GM19372 (cell line): ENCODE measurements around the gene KCNMB2.
"Not testable (repeated sequence)": the region's sequence is repeated elsewhere in the genome, so short reads cannot be mapped to it uniquely, and the experiment has no call there.

ENCODE experiments used
- ATAC-seq: cut with Tn5 transposase; IDR thresholded peaks from one replicate; pipeline ENCODE4 v1.9.1; 2021; ENCODE audit warnings: mild to moderate bottlenecking, low read depth, moderate library complexity; ENCODE audit not compliant: unreplicated experiment

The KCNMB2 gene

DNA sequence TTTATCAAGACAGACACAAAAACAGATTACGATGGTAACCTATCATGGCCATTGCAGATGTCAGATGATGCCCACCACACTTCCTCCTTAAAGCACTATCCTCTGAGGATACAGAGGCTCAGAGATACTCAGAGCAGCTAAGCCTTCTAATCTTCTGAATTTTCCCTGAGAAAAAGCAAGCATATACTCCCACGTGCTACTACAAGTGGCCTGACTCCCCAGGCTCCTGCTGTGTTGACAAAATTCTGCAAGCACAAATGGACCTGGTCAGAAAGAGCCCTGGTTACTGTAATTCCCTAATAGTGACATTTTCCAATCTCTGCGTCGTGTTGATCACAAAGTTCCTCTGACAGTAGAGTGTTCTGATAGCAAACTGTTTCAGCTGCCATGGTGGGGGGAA is 207.1 kb downstream of the KCNMB2 start:
- ATAC-seq = no peak

DNA sequence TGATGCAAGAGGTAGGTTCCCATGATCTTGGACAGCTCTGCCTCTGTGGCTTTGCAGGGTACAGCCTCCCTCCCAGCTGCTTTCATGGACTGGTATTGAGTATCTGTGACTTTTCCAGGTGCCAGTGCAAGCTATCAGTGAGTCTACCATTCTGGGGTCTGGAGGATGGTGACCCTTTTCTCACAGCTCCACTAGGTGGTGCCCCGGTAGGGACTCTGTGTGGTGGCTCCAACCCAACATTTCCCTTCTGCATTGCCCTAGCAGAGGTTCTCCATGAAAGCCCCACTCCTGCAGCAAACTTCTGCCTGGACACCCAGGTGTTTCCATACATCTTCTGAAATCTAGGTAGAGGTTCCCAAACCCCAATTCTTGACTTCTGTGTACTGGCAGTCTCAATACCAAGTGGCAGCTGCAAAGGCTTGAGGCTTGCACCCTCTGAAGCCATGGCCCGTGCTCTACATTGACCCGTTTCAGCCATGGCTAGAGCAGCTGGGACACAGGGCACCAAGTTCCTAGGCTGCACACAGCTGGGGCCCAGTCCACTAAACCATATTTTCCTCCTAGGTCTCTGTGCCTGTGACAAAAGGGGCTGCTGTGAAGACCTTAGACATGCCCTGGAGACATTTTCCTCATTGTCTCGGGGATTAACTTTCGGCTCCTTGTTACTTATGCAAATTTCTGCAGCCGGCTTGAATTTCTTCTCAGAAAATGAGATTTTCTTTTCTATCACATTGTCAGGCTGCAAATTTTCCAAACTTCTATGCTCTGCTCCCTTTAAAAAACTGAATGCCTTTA is 209.8 kb downstream of the KCNMB2 start:
- not testable (repeated sequence) for ATAC-seq

DNA sequence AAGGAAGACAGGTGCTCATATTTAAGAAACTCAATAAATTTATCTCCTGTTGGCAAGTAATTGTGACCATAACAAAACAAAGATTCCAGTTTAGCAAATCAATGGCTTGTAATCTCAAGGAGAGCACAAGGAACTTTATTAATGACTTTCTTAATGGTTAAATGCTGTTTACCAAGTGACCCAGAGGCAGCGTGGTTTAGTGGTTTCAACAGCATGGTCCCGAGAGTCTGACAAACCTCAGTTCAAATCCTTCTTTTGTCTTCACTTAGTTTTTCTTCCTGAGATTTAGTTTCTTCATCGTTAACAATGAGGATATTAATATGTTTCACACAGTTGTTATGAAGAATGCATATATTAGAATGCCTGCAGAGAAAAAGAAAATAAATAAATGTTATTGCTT is 212.6 kb downstream of the KCNMB2 start:
- no peak for ATAC-seq

DNA sequence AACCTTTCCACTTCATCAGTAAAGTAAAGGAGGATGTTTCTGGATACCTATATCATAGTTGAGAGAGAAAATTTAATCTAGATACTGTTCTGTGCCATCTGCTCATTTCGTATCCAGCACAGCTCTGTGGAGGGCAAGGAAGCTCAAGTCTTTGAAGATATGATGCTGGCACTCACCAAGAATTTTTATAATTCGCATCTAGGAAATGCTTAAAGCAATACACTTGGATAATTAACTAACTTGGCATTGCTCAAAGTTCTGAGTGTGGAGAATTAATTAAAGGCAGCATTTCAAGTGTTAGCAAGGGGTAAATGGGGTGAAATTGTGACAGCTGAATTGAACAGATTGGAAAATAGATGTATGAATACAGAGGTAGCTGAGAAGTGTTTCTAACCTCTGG is 213.2 kb downstream of the KCNMB2 start:
- ATAC-seq = no peak

DNA sequence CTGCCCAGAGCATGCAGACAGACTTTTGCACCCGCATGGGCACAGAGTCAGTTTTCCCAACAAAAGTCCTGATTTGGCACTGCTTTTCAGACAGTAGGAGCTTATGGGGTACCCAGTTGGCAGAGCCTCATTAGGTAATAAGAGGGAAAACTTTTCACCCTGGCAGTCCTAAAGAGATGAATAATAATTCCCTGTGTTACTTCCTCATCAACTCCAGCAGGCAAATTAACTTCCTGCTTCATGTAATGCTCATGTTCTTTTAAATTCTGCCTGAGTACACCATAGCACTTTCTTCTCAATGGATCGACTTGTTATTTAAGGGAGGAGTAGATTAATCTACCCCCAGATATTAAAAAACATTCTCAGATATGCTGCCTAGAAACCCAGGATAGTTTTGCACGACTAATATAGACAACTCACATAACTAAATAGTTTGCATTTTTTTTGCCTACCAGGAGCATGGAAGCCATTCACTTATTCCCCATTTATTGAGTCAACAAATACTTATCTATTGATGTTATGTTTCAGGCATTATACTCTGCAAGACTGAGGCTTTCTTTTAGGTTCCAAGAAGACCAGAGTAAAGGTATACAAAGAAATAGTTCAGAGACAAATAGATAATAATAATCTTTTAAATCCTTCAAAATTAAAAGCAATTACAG is 214.5 kb downstream of the KCNMB2 start:
- ATAC-seq = no peak

DNA sequence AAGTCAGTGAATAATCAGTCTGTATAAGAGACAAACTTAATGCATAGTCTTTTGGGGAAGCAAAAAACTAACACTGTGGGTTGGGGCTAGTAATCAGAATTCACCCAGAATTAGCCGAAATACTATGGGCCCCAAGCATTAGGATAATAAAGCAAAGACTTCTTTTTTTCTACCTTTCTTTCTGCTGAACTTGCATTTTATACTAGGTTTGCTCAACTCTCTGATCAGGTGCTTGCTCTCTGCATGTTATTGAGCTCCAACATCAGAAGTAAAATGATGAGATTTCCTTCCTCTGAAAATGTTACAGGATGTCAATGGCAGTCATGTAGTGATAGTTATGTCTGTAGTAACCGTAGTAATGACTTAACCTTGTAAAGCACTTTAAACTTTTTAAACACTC is 216.6 kb downstream of the KCNMB2 start:
- ATAC-seq = no peak

DNA sequence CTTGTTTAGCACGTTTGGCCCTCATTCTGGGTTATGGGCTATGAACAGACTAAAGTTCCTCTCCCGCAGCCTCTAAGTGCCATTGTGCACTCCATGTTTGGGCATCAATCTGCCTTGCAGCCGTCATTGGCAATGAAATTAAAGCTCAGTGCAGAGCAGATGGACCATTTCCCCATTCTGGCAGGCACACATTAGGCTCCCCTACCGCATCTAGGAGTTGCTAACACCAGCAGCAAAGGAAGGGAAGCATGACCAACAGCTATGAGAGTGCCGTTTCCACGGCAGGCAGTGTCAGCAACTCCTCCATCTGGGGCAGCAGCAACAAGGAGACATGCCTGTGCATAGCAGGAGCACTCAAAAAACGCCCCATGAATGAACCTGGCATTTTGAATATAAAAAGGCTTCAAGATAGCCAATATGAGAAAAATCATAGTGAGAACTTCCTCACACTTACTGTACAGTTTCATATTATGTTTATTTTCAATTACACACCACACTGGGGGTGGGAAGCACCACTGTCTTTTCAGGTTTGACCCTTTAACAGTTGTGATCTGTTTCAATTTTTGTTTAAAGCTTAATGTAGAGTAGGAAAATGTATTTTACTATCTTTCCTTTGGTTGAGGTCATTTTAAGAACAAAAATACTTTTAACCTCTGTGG is 218.7 kb downstream of the KCNMB2 start:
- no peak for ATAC-seq

DNA sequence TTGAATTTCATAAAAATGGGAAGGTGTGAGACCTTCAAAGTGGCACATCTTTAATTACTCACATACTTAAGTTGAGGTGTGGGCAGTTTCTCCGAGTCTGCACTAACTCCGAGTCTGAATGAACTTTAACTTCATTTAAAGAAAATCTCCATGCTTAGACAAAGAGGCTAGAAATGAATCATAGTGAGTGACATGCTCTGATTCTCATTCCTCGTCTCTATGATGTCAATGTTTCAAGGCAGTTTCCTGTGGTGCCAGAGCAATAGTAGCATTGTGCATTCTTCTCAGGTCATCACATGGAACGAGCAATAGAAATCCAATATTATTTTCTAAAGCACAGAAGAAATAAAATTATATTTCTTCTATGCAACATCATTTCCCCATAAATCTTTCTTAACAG is 224.8 kb downstream of the KCNMB2 start:
- ATAC-seq = no peak

DNA sequence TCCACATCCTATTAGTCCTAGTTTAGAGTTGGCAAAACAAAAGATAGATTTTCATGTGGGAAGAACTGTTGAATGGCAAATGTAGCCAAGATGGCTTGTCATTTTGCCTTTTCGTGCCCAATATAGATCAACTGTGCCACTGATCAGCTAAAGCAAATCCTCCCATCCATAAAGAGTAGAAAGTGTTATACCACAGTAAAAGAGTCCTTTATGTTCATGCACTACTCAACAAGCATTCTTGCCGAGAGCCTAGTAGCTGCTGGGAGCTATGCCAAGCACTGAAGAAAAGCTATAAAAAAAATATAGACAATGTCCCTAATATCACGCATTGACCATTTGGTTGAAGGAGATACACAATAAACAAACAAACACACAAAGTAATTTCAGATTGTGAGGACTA is 225.2 kb downstream of the KCNMB2 start:
- no peak for ATAC-seq

DNA sequence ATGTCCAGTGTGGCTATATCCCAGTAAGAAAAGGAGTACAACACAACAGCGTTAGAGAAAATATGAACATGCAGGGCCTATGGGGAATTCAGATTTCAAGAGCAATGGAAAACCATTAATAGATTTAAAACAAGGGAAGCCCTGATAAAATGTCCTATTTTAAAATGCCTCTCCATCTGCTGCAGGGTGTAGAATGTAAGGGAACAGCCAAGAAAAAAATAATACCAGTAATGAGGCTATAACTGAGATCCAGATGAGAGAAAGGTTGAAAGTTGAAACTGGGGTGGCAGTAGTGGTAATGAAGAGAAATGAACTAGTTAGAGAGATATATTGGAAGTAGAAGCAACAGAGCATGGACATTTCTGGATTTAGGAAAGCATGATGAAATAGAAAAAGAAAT is 226.1 kb downstream of the KCNMB2 start:
- no peak for ATAC-seq

DNA sequence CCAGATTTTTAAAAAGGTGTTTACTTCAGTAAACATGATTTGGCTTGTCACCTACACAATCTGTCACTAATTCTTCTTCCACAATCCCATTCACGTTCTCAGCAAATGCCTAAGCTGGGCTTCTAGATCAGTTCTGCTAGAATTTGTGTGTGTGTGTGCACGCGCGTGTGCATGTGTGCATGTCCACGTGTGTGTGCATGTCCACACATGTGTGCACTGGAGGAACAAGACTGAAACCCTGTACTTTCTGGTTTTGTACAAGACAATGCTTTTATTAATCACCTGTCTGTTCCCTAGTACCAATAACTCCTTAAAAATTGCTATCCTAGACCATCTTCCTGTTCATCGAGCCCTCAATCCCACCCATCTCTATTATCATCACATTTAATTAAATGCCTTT is 229.2 kb downstream of the KCNMB2 start:
- ATAC-seq = no peak

DNA sequence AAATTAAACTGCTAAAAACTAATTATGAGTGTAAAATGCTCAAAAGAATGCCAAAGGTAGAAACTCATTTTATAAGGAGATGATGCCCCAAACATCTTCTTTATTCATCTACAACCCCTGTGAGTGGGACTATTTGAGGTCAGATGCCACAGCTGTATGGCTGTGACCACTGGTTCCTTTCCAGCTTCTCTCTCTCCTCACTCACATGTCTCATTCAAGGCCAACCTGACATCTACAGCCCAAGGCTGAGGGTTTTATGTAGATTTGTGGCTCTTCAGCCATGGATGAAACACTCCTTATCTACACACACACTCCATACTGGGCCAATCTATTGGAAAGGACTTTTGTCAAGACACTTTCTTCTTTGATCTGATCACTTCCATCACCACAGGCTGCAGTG is 231.3 kb downstream of the KCNMB2 start:
- ATAC-seq = no peak

DNA sequence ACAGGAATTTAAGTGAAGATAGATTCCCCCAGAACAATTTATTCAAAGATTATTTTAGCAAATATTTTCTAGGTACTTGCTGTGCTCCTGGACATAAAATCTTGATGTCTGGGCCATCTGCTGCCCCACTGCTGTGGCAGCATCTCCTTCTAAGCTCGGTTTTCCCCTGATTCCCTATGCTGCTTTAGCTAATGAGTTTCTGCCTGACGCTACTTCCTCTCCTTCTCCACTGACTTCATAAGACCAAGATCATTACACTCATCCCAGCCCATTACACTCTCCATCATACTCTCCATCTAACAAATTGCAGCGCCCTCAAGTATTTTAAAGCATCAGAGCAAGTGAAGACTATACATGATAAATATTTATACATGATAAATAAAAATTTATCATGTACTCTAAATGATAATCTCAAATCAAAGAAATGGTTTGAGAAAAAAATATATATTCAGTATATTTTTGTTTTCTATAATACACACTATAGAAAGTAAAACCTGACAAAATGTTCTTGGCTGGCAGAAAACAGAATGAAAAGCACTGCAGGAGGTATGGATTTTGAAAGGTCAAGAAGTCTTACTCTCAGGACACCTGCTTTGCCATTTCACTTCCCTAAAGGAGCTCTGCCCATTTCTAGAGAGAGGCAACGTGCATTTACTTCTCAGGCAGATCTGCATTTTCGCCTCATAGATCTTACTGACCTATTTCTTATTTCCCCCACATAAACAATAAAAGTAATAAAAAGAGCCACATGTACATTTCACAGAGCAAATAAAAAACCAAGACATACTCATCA is 232.0 kb downstream of the KCNMB2 start:
- ATAC-seq = no peak

DNA sequence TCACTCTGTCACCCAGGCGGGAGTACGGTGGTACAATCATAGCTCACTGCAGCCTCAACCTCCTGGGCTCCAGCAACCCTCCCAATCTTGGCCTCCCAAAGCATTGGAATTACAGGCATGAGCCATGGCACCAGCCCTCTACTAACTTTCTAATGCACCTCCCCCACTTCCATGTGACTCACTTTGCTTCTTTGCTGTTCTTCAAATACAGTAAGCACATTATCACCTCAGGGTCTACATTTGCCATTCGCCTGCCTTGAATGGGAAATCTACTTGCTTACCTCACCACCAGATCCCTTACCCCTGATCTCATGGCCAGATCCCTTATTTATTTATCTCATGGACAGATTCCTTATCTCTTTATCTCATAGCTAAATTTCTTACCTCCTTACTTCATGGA is 235.3 kb downstream of the KCNMB2 start:
- no peak for ATAC-seq

DNA sequence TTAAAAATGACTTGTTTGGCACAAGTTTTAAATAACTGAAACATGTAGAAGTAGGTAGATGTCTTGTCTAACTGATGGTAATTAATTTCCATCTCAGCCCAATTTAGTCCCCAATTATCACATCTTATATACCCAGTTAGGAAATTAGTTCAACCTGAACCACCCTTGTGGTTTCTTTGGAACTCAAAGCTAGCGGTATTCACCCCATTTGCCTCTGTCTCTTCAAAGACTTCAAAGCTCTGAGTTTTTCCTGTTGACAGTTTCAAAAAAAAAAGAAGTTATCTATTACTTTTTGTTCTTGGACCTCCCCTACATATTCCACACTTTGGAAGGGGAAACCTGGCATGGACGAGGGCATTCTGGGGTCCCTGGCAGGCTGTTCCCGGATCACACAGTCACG is 236.5 kb downstream of the KCNMB2 start:
- ATAC-seq = no peak

DNA sequence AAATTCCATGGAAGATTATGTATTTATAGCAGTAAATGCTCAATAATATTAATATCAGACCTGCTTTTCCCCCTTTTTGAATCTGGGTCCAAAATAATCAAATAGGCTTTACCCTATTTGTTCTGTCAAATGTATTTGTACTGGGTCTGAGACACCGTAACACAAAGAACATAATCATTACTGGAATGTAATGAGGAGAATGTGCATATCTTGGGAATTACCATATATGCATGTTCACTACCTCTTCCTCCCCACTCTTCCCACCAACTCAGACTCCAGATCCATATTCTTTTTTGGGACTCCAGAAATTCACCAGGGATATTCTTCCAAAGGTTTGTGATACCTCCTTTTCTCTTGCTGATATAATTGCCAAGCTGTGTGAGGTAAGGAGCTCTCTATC is 237.1 kb downstream of the KCNMB2 start:
- no peak for ATAC-seq

DNA sequence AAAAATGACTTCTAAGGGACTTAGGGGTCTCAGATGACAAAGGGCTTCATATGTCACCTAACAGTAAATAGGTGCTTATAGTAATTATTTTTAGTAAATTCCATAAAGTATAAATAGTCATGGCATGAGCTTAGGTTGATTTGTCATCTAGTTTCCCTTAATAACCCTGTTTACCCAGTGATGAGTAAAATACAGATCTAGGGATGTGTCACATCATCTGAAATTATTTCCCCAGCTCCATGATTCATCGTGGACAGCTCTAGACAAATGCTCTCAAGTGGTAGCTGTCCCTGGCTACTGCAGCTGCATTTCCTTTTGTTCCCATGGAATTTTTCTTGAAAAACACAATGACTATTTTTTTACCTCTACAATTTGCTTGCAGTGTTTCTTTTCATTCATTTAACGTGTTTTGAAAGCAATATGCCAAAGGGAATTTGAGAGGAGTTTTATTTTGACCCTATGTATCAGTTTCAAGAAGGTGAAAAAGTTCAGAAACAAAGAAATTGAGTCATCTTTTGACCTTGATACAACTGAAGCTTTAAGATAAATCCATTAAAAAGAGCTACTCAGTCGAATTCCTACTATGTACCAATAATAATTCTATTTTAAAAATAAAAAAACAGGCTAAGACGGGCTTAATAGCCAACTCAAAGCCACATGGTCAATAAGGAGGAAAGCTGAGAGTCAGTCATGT is 241.6 kb downstream of the KCNMB2 start:
- no peak for ATAC-seq

DNA sequence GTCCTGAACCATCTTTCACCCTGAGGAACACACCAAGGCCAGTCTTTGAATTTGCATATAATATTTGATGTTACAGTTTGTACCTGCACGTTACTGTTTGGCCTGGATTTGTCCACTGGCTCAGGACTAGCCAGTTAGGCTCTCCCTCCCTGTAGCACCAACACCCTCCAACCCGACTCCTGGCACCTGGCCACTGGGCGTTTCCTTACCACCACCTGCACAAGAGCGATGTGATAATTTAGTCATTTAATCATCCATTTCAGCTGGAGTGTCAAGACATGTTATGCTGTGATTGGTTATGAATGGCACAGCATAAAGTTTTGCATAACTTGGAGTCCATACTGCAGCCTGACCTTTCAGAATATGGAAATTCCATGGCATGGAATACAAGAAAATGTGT is 242.4 kb downstream of the KCNMB2 start:
- ATAC-seq = no peak

DNA sequence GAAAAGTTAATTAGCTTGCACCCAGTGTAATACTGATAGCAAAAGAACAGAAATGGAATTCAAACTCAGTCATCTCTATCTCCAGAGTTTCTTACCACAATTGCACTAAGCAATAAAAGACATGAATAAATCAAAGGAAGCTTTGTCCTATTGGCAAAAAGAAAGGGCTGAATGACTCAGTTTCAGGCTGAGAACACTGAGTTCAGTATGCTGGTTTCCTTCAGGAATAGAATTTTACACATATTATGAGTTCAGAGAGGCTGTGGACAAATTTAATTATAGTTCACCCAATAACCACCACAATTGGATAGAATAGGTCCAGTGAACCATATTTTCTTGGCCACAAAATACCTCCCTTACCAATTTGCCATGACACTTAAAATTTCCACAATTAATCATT is 249.7 kb downstream of the KCNMB2 start:
- no peak for ATAC-seq

DNA sequence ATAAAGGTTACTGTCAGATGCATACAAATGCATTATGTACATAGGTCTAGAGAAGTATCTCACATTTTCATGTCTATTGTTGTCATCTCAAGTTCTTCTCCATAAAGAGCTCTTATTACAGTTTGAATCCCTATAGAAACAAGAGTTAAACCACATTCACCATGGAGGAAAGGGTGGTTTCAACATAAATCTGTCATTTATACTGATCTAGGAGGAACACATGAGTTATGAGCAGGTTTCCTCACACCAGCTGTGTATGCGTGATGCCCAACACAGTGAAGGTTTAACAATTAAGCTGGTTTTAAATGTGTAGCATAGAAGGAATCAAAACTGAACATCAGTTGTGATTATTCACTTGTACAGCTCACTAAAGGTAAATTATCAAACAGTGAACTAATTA is 251.7 kb downstream of the KCNMB2 start:
- no peak for ATAC-seq
